ENCODE measurements around the gene PKD2L1.

The PKD2L1 gene

GRCh38 chr10:100357059-100357858, 27.2 kb upstream of the PKD2L1 start:
- no peak overlapping the region for H3K27ac ChIP-seq
- no peaks in the 10 kb centered on the region for H3K9me3 ChIP-seq (ENCODE audit: severe bottlenecking)
- TF ChIP-seq CTCF (IDR thresholded peaks at IDR 0.05; ENCODE audit: low read depth, low read length) = no peak
- no peak overlapping the region for H3K4me3 ChIP-seq (ENCODE audit: low read depth, low read length)
- DNase-seq = no peak
- H3K27me3 ChIP-seq (ENCODE audit: insufficient read depth, low read depth, severe bottlenecking) = no peaks in the 10 kb centered on the region
- H3K36me3 ChIP-seq = peaks cover 88% of the 10 kb centered on the region

- H3K27ac ChIP-seq = no peak overlapping the region
- peaks cover 97% of the 10 kb centered on the region for H3K36me3 ChIP-seq
- no peaks in the 10 kb centered on the region for H3K27me3 ChIP-seq (ENCODE audit: insufficient read depth, low read depth, severe bottlenecking)
- DNase-seq = no peak
- no peak for TF ChIP-seq CTCF (IDR thresholded peaks at IDR 0.05; ENCODE audit: low read depth, low read length)
- no peak overlapping the region for H3K4me3 ChIP-seq (ENCODE audit: low read depth, low read length)
- H3K9me3 ChIP-seq (ENCODE audit: severe bottlenecking) = no peaks in the 10 kb centered on the region
These were observed 26.3 kb upstream of the PKD2L1 start for GRCh38 chr10:100356067-100357017.

GRCh38 chr10:100355086-100355485, 25.1 kb upstream of the PKD2L1 start:
- Histone ChIP-seq H3K36me3 (peaks cover 97% of the 10 kb centered on the region), H3K4me3 (ENCODE audit: low read depth, low read length) (no peak overlapping the region), H3K27ac (no peak overlapping the region)

GRCh38 chr10:100353770-100354485, 23.9 kb upstream of the PKD2L1 start:
- Histone ChIP-seq H3K9me3 (ENCODE audit: severe bottlenecking) (no peaks in the 10 kb centered on the region), H3K36me3 (peaks cover 97% of the 10 kb centered on the region), H3K4me3 (ENCODE audit: low read depth, low read length) (no peak overlapping the region), H3K27ac (no peak overlapping the region), H3K27me3 (ENCODE audit: insufficient read depth, low read depth, severe bottlenecking) (no peaks in the 10 kb centered on the region)
- no peak for TF ChIP-seq CTCF (IDR thresholded peaks at IDR 0.05; ENCODE audit: low read depth, low read length)
- DNase-seq = no peak

More at GRCh38 chr10:100355086-100355485, 25.1 kb upstream of the PKD2L1 start:
- DNase-seq = no peak
- H3K27me3 ChIP-seq (ENCODE audit: insufficient read depth, low read depth, severe bottlenecking) = no peaks in the 10 kb centered on the region
- TF ChIP-seq CTCF (IDR thresholded peaks at IDR 0.05; ENCODE audit: low read depth, low read length) = no peak
- no peaks in the 10 kb centered on the region for H3K9me3 ChIP-seq (ENCODE audit: severe bottlenecking)

- Histone ChIP-seq H3K4me3 (ENCODE audit: low read depth, low read length) (no peak overlapping the region), H3K9me3 (ENCODE audit: severe bottlenecking) (no peaks in the 10 kb centered on the region), H3K27me3 (ENCODE audit: insufficient read depth, low read depth, severe bottlenecking) (no peaks in the 10 kb centered on the region), H3K36me3 (peaks cover 83% of the 10 kb centered on the region), H3K27ac (no peak overlapping the region)
- TF ChIP-seq CTCF (IDR thresholded peaks at IDR 0.05; ENCODE audit: low read depth, low read length) = no peak
- no peak for DNase-seq
These were observed 21.0 kb upstream of the PKD2L1 start for GRCh38 chr10:100350914-100351485.
